PC-9 (cell line): ENCODE measurements around the gene MCCD1. TPM values are rescaled to one million over a fixed set of nuclear protein-coding genes. Genes with fewer than 3 reads are reported as not detected.

Experiments
- BruUV-seq: library from RNA; stranded (reverse); fragments of 400-500 nt; replicated peaks from 2 replicates; lab custom pipeline; 2021; lab: Mats Ljungman, UMichigan
- CTCF ChIA-PET: fragments of 300-600 bp; sonication (Branson Sonifier 250); formaldehyde crosslinking; loops from one replicate; lab custom pipeline; 2022; ENCODE audit warnings: antibody characterized with exemption; lab: Charles Lee
- POLR2A ChIA-PET: fragments of 300-600 bp; sonication (Branson Sonifier 250); formaldehyde crosslinking; loops from one replicate; lab custom pipeline; 2022; ENCODE audit warnings: antibody characterized with exemption; ENCODE audit not compliant: unreplicated experiment; lab: Charles Lee
- DNase-seq, 2 experiments: peaks; one replicate each; pipeline versions ENCODE4 v3.0.0 to v3.0.0-alpha.2; 2015 to 2022; ENCODE audit warnings: mixed read lengths in 1 of 2
- H2AFZ ChIP-seq: fragments of 200-600 bp; sonication (generic); 2 replicates; pipeline ENCODE4 v1.8.1; 2017; ENCODE audit warnings: antibody characterized with exemption
- H3F3A ChIP-seq: fragments of 200-600 bp; sonication (generic); 2 replicates; pipeline ENCODE4 v1.8.1; 2017; ENCODE audit warnings: antibody characterized with exemption, mild to moderate bottlenecking, low read depth; ENCODE audit not compliant: insufficient read depth
- H3K27ac ChIP-seq: fragments of 200-600 bp; sonication (generic); 2 replicates; pipeline ENCODE4 v1.6.1; 2016; ENCODE audit warnings: mixed run types
- H3K27me3 ChIP-seq: fragments of 200-600 bp; sonication (generic); 2 replicates; pipeline ENCODE4 v1.6.1; 2016; ENCODE audit warnings: low read depth, mixed run types; ENCODE audit not compliant: insufficient read depth
- H3K36me3 ChIP-seq: fragments of 200-600 bp; sonication (generic); 2 replicates; pipeline ENCODE4 v1.6.1; 2016; ENCODE audit warnings: low read depth, mixed run types
- H3K4me1 ChIP-seq: fragments of 200-600 bp; sonication (generic); replicated peaks from 2 replicates; pipeline ENCODE4 v1.6.1; 2016; ENCODE audit warnings: mixed run types; ENCODE audit not compliant: insufficient read depth
- H3K4me2 ChIP-seq: fragments of 200-600 bp; sonication (generic); 2 replicates; pipeline ENCODE4 v1.6.1; 2017; ENCODE audit warnings: mixed run types
- H3K4me3 ChIP-seq: fragments of 200-600 bp; sonication (generic); 2 replicates; pipeline ENCODE4 v1.6.1; 2016; ENCODE audit warnings: mixed run types
- H3K79me2 ChIP-seq: fragments of 200-600 bp; sonication (generic); 2 replicates; pipeline ENCODE4 v1.6.1; 2017; ENCODE audit warnings: low read depth, mixed run types
- H3K9me2 ChIP-seq: fragments of 200-600 bp; sonication (generic); 2 replicates; pipeline ENCODE4 v1.8.1; 2017; ENCODE audit warnings: mild to moderate bottlenecking; ENCODE audit not compliant: insufficient read depth
- H3K9me3 ChIP-seq: fragments of 200-600 bp; sonication (generic); 2 replicates; pipeline ENCODE4 v1.8.1; 2016; ENCODE audit warnings: low read depth; ENCODE audit not compliant: insufficient read depth
- H4K20me1 ChIP-seq: fragments of 200-600 bp; sonication (generic); 2 replicates; pipeline ENCODE4 v1.8.1; 2017; ENCODE audit not compliant: insufficient read depth
- EZH2 ChIP-seq: fragments of 200-600 bp; sonication (generic); IDR thresholded peaks from 2 replicates; pipeline ENCODE4 v1.8.0; 2017; ENCODE audit warnings: antibody characterized with exemption, low read depth
- intact Hi-C: fragments of 100-400 bp; cut with micrococcal nuclease; formaldehyde crosslinking; loops from one replicate; pipeline ENCODE4 v1.10.0; 2022; ENCODE audit not compliant: unreplicated experiment
- total RNA-seq: library from RNA; stranded (reverse); gene quantifications from 2 replicates; pipeline ENCODE4 v1.2.3, GENCODE V29; 2021
- TF ChIP-seq, protein P1 (sequence below): fragments of 200-600 bp; sonication (generic); conservative IDR thresholded peaks from 2 replicates; pipeline ENCODE4 v1.6.1; 2017; ENCODE audit warnings: mixed run types, antibody characterized with exemption, mild to moderate bottlenecking, moderate library complexity

The MCCD1 gene
- total RNA-seq, 1 experiment from 2014 or later, result not detected

- intact Hi-C loops, result loop anchor here (1.0 to 10.0 kb wide), 10 partner anchors 52 to 1322 kb away; partner anchors contain the start of genes CLIC1, GPANK1, GPSM3 and HSPA1B
- peak within 1 kb of the TSS; percentile 88 for H3K4me2 ChIP-seq
- no peak for TF ChIP-seq EZH2
- TF ChIP-seq, protein P1, sequence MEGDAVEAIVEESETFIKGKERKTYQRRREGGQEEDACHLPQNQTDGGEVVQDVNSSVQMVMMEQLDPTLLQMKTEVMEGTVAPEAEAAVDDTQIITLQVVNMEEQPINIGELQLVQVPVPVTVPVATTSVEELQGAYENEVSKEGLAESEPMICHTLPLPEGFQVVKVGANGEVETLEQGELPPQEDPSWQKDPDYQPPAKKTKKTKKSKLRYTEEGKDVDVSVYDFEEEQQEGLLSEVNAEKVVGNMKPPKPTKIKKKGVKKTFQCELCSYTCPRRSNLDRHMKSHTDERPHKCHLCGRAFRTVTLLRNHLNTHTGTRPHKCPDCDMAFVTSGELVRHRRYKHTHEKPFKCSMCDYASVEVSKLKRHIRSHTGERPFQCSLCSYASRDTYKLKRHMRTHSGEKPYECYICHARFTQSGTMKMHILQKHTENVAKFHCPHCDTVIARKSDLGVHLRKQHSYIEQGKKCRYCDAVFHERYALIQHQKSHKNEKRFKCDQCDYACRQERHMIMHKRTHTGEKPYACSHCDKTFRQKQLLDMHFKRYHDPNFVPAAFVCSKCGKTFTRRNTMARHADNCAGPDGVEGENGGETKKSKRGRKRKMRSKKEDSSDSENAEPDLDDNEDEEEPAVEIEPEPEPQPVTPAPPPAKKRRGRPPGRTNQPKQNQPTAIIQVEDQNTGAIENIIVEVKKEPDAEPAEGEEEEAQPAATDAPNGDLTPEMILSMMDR, result peak; percentile 97
- ChIA-PET POLR2A (interaction anchor here (0.6 kb wide), 1 partner anchor 296 kb away, joined by 3 read pairs; no protein-coding TSS in a partner anchor), CTCF (interaction anchor here (0.6 kb wide), 3 partner anchors 12 to 155 kb away, joined by 3 to 13 read pairs (median 5); no protein-coding TSS in a partner anchor)
- H3K79me2 ChIP-seq, result peaks cover 32% of the 10 kb centered on the region
- H3K36me3 ChIP-seq, result peaks cover 12% of the 10 kb centered on the region; the same call in 1 of the 2 replicates
- no peaks in the 10 kb centered on the region for H3K9me2 ChIP-seq
- H3K27me3 ChIP-seq, result no peaks in the 10 kb centered on the region
- peak within 1 kb of the TSS; percentile 78 for H3K4me3 ChIP-seq
- DNase-seq, result peak; percentile 87 to 92
- no peaks in the 10 kb centered on the region for H4K20me1 ChIP-seq
- BruUV-seq, result no TSS peak
- peaks cover 18% of the 10 kb centered on the region for H3K4me1 ChIP-seq
- H3K9me3 ChIP-seq, result no peaks in the 10 kb centered on the region
- H2AFZ ChIP-seq, result peak within 1 kb of the TSS; percentile 78
- peak within 1 kb of the TSS; percentile 89 for H3K27ac ChIP-seq
- peaks cover 21% of the 10 kb centered on the region; the same call in 1 of the 2 replicates for H3F3A ChIP-seq
Measured at GRCh38 chr6:31546339-31546957, 17.7 kb downstream of the MCCD1 start, which contains the start of gene ATP6V1G2. ATP6V1G2 (minus strand) TSS chr6:31546608; CDS start chr6:31546559, 49 bp downstream.

- CTCF ChIA-PET, result interaction anchor here (0.6 kb wide), 3 partner anchors 33 to 58 kb away, joined by 3 to 13 read pairs (median 5); no protein-coding TSS in a partner anchor
- no peaks in the 10 kb centered on the region for H3K9me2 ChIP-seq
- intact Hi-C loops, result loop anchor here (1.0 to 10.0 kb wide), 10 partner anchors 51 to 1321 kb away; partner anchors contain the start of genes CLIC1, GPANK1, GPSM3 and HSPA1B
Measured at GRCh38 chr6:31546958-31547726, 18.4 kb downstream of the MCCD1 start, which contains the start of gene NFKBIL1. NFKBIL1 (plus strand) TSS chr6:31547608; CDS start chr6:31547695, 87 bp downstream.

More at GRCh38 chr6:31546958-31547726, 18.4 kb downstream of the MCCD1 start, which contains the start of gene NFKBIL1:
- H3K79me2 ChIP-seq, result peaks cover 29% of the 10 kb centered on the region
- TF ChIP-seq EZH2, result no peak
- TF ChIP-seq, protein P1, result peak; percentile 23; the same call in 1 of the 2 replicates
- POLR2A ChIA-PET, result interaction anchor here (0.5 to 0.6 kb wide), 4 partner anchors 106 to 118 kb away, joined by 3 to 18 read pairs (median 10); partner anchors contain the start of genes BAG6, C6orf47 and GPANK1
- H2AFZ ChIP-seq, result peak within 1 kb of the TSS; percentile 78
- H4K20me1 ChIP-seq, result no peaks in the 10 kb centered on the region
- peaks cover 17% of the 10 kb centered on the region; the same call in 1 of the 2 replicates for H3F3A ChIP-seq
- DNase-seq, result peak; percentile 88 to 89
- H3K27me3 ChIP-seq, result no peaks in the 10 kb centered on the region
- H3K9me3 ChIP-seq, result no peaks in the 10 kb centered on the region
- peak within 1 kb of the TSS; percentile 78 for H3K4me3 ChIP-seq
- H3K36me3 ChIP-seq, result peaks cover 12% of the 10 kb centered on the region; the same call in 1 of the 2 replicates
- peak within 1 kb of the TSS; percentile 88 for H3K4me2 ChIP-seq
- peak within 1 kb of the TSS; percentile 89 for H3K27ac ChIP-seq
- BruUV-seq, result no TSS peak
- H3K4me1 ChIP-seq, result peaks cover 18% of the 10 kb centered on the region
